ENCODE measurements around the gene AGBL1. TPM values are rescaled to one million over a fixed set of nuclear protein-coding genes. Genes with fewer than 3 reads are reported as not detected.

AGBL1 gene
- total and polyA plus RNA-seq, 2 donors (not counting 1 experiment from before 2014, with no cell fraction given): not detected

- ChIA-PET POLR2A (no interaction called here), CTCF (no interaction called here)
- H3K27ac Mint-ChIP-seq: no peak overlapping the region
- no peak overlapping the region for H2AFZ ChIP-seq (ENCODE audit: insufficient read depth, low read depth, low read length, poor library complexity, severe bottlenecking)
- no peak overlapping the region for H3K27ac ChIP-seq (ENCODE audit: low read length in 2 of 2)
- peaks cover 2% of the 10 kb centered on the region for H3K9me3 Mint-ChIP-seq (ENCODE audit: insufficient read depth)
- TF ChIP-seq EZH2 (IDR thresholded peaks at IDR 0.05; ENCODE audit: borderline replicate concordance, insufficient read depth, low read depth, low read length, poor library complexity, severe bottlenecking) (no peak), CTCF (IDR thresholded peaks at IDR 0.05) (no peak)
- intact Hi-C loops (cut with micrococcal nuclease): no loop called here
- ATAC-seq (ENCODE audit: low read depth) (no peak), DNase-seq (no peak)
- no peak overlapping the region for H3K4me3 ChIP-seq (ENCODE audit: control extremely low read depth in 1 of 5, extremely low read depth in 1 of 5, insufficient read depth in 1 of 5, low read depth in 2 of 5, low read length in 4 of 5)
- H3K4me1 Mint-ChIP-seq: no peaks in the 10 kb centered on the region
- no peak overlapping the region for H3K4me2 ChIP-seq (replicated peaks; ENCODE audit: low read depth, low read length, poor library complexity, severe bottlenecking)
- H3K4me1 ChIP-seq (ENCODE audit: control insufficient read depth in 2 of 2, insufficient read depth in 2 of 2, low read length in 2 of 2): no peaks in the 10 kb centered on the region
- H3K27me3 ChIP-seq (replicated peaks in 1 of 4; ENCODE audit: control extremely low read depth in 1 of 4, control insufficient read depth in 3 of 4, insufficient read depth in 4 of 4, low read length in 3 of 4): no peaks in the 10 kb centered on the region
- H3K36me3 ChIP-seq (replicated peaks in 1 of 2; ENCODE audit: control extremely low read depth in 1 of 2, control insufficient read depth in 1 of 2, extremely low read depth in 1 of 2, insufficient read depth in 2 of 2, low read length in 1 of 2): no peaks in the 10 kb centered on the region
- H4K20me1 ChIP-seq (ENCODE audit: control insufficient read depth, insufficient read depth, low read length, poor library complexity, severe bottlenecking): no peaks in the 10 kb centered on the region
- H3K79me2 ChIP-seq (ENCODE audit: control insufficient read depth, insufficient read depth, low read length): no peaks in the 10 kb centered on the region
- no peaks in the 10 kb centered on the region for H3K9me3 ChIP-seq (ENCODE audit: control extremely low read depth in 1 of 3, control insufficient read depth in 2 of 3, insufficient read depth in 1 of 3, low read length in 2 of 3)
- H3K27me3 Mint-ChIP-seq: no peaks in the 10 kb centered on the region
- no peak overlapping the region for H3K4me3 Mint-ChIP-seq
- no peak overlapping the region for H3K9ac ChIP-seq (ENCODE audit: low read length)
These were observed 621.9 kb downstream of the AGBL1 start for GRCh38 chr15:86701611-86701963.

GRCh38 chr15:86706813-86707212 lies 627.1 kb downstream of the AGBL1 start:
- Histone ChIP-seq H3K79me2 (ENCODE audit: control insufficient read depth, insufficient read depth, low read length) (no peaks in the 10 kb centered on the region), H3K4me3 (ENCODE audit: control extremely low read depth in 1 of 5, extremely low read depth in 1 of 5, insufficient read depth in 1 of 5, low read depth in 2 of 5, low read length in 4 of 5) (no peak overlapping the region), H3K9me3 (ENCODE audit: control extremely low read depth in 1 of 3, control insufficient read depth in 2 of 3, insufficient read depth in 1 of 3, low read length in 2 of 3) (peaks cover 0 to 1% (median 0%) of the 10 kb centered on the region in 3 donors), H2AFZ (ENCODE audit: insufficient read depth, low read depth, low read length, poor library complexity, severe bottlenecking) (no peak overlapping the region), H3K27me3 (replicated peaks in 1 of 4; ENCODE audit: control extremely low read depth in 1 of 4, control insufficient read depth in 3 of 4, insufficient read depth in 4 of 4, low read length in 3 of 4) (no peaks in the 10 kb centered on the region), H3K9ac (ENCODE audit: low read length) (no peak overlapping the region), H3K36me3 (replicated peaks in 1 of 2; ENCODE audit: control extremely low read depth in 1 of 2, control insufficient read depth in 1 of 2, extremely low read depth in 1 of 2, insufficient read depth in 2 of 2, low read length in 1 of 2) (no peaks in the 10 kb centered on the region), H3K4me1 (ENCODE audit: control insufficient read depth in 2 of 2, insufficient read depth in 2 of 2, low read length in 2 of 2) (no peaks in the 10 kb centered on the region), H4K20me1 (ENCODE audit: control insufficient read depth, insufficient read depth, low read length, poor library complexity, severe bottlenecking) (no peaks in the 10 kb centered on the region), H3K27ac (ENCODE audit: low read length in 2 of 2) (no peak overlapping the region), H3K4me2 (replicated peaks; ENCODE audit: low read depth, low read length, poor library complexity, severe bottlenecking) (no peak overlapping the region)
- Mint-ChIP-seq H3K4me3 (no peak overlapping the region), H3K4me1 (no peaks in the 10 kb centered on the region), H3K9me3 (ENCODE audit: insufficient read depth) (peaks cover 2% of the 10 kb centered on the region), H3K27ac (no peak overlapping the region), H3K27me3 (no peaks in the 10 kb centered on the region)
- no CpG with 5 or more reads among the region's 1 CpG for WGBS (ENCODE audit: insufficient coverage)
- TF ChIP-seq CTCF (IDR thresholded peaks at IDR 0.05) (no peak), EZH2 (IDR thresholded peaks at IDR 0.05; ENCODE audit: borderline replicate concordance, insufficient read depth, low read depth, low read length, poor library complexity, severe bottlenecking) (no peak)
- DNase-seq (no peak), ATAC-seq (ENCODE audit: low read depth) (no peak)
- ChIA-PET CTCF (no interaction called here), POLR2A (no interaction called here)
- intact Hi-C loops (cut with micrococcal nuclease): no loop called here

All from B cell (primary cell).